Suprapubic skin (tissue), 4 donors: ENCODE results near the gene SCO2. TPM values are rescaled to one million over a fixed set of nuclear protein-coding genes. Genes with fewer than 3 reads are reported as not detected.

Experiments
- DNase-seq, 2 donors: peaks; one replicate each; pipeline ENCODE4 v3.0.0-alpha.2; 2019; ENCODE audit warnings: low spot score in 2 of 2
- H3K27ac ChIP-seq: fragments of 200-600 bp; sonication (generic); one replicate; pipeline ENCODE4 v1.5.1; 2019
- H3K27me3 ChIP-seq: fragments of 200-600 bp; sonication (generic); one replicate; pipeline ENCODE4 v1.5.1; 2019
- H3K36me3 ChIP-seq: fragments of 200-600 bp; sonication (generic); one replicate; pipeline ENCODE4 v1.5.1; 2019
- H3K4me1 ChIP-seq: fragments of 200-600 bp; sonication (generic); one replicate; pipeline ENCODE4 v1.5.1; 2019
- H3K4me3 ChIP-seq: fragments of 200-600 bp; sonication (generic); one replicate; pipeline ENCODE4 v1.5.1; 2019; ENCODE audit warnings: mild to moderate bottlenecking
- H3K9me3 ChIP-seq: fragments of 200-600 bp; sonication (generic); one replicate; pipeline ENCODE4 v1.5.1; 2019
- CTCF ChIP-seq, 2 donors: fragments of 200-600 bp in 1 of 2; fragments of 450-650 bp in 1 of 2; sonication (generic) in 1 of 2; IDR thresholded peaks; one replicate each; pipeline ENCODE4 v1.5.1; 2016 to 2019; ENCODE audit warnings: antibody characterized with exemption in 2 of 2, mild to moderate bottlenecking in 1 of 2, moderate library complexity in 1 of 2
- EP300 ChIP-seq: sonication (generic); formaldehyde crosslinking; IDR thresholded peaks from one replicate; pipeline ENCODE4 v1.6.1; 2017; ENCODE audit warnings: antibody characterized with exemption
- POLR2A ChIP-seq, 2 donors: fragments of 450-650 bp; IDR thresholded peaks; one replicate each; pipeline ENCODE4 v1.6.1; 2017; ENCODE audit warnings: antibody characterized with exemption in 2 of 2, mild to moderate bottlenecking in 2 of 2, moderate library complexity in 2 of 2
- POLR2AphosphoS5 ChIP-seq, 3 donors: sonication (generic); formaldehyde crosslinking; IDR thresholded peaks; one replicate each; pipeline ENCODE4 v1.6.1; 2017; ENCODE audit warnings: antibody characterized with exemption in 3 of 3
- WGBS: methylation state at CpG from one replicate; pipeline ENCODE4 v1.1.5; 2018; 5-methylcytosine and 5-hydroxymethylcytosine counted together
- total RNA-seq, 4 donors: library from RNA; depleted of rRNA; stranded (reverse); fragments of >200 nt; gene quantifications; one replicate each; pipeline ENCODE4 v1.1.0, GENCODE V29; 2016

Gene SCO2
- total RNA-seq, 4 donors from 2014 or later = 1.7 to 7.9 (median 4.7) TPM; not detected in 1

GRCh38 chr22:50485221-50486131 lies 39.9 kb downstream of the SCO2 start:
- TF ChIP-seq POLR2A (IDR thresholded peaks at IDR 0.05) (no peak), CTCF (IDR thresholded peaks at IDR 0.05) (no peak), POLR2AphosphoS5 (IDR thresholded peaks at IDR 0.05) (no peak), EP300 (no peak)
- Histone ChIP-seq H3K4me3 (no peak overlapping the region), H3K27ac (no peak overlapping the region), H3K27me3 (peaks cover 65% of the 10 kb centered on the region), H3K36me3 (no peaks in the 10 kb centered on the region), H3K4me1 (peaks cover 15% of the 10 kb centered on the region), H3K9me3 (no peaks in the 10 kb centered on the region)
- WGBS = 60% methylated on average over 29 of the region's 29 CpGs
- DNase-seq = peak in 1 of 2 donors; percentile 67

GRCh38 chr22:50483977-50484853 lies 41.2 kb downstream of the SCO2 start:
- DNase-seq = no peak
- Histone ChIP-seq H3K9me3 (no peaks in the 10 kb centered on the region), H3K4me1 (peaks cover 15% of the 10 kb centered on the region), H3K4me3 (no peak overlapping the region), H3K27me3 (peaks cover 71% of the 10 kb centered on the region), H3K27ac (no peak overlapping the region), H3K36me3 (no peaks in the 10 kb centered on the region)
- 95% methylated on average over 11 of the region's 31 CpGs for WGBS
- TF ChIP-seq POLR2A (IDR thresholded peaks at IDR 0.05) (no peak), EP300 (no peak), CTCF (IDR thresholded peaks at IDR 0.05) (no peak), POLR2AphosphoS5 (IDR thresholded peaks at IDR 0.05) (no peak)

GRCh38 chr22:50483556-50483955 lies 41.8 kb downstream of the SCO2 start:
- H3K9me3 ChIP-seq = no peaks in the 10 kb centered on the region
- no peak overlapping the region for H3K27ac ChIP-seq
- DNase-seq = no peak
- no peak for TF ChIP-seq POLR2A (IDR thresholded peaks at IDR 0.05)
- TF ChIP-seq POLR2AphosphoS5 (IDR thresholded peaks at IDR 0.05) = no peak
- H3K27me3 ChIP-seq = peaks cover 71% of the 10 kb centered on the region
- H3K4me3 ChIP-seq = no peak overlapping the region
- 100% methylated on average over 4 of the region's 8 CpGs for WGBS
- peaks cover 15% of the 10 kb centered on the region for H3K4me1 ChIP-seq
- H3K36me3 ChIP-seq = no peaks in the 10 kb centered on the region

- H3K4me1 ChIP-seq = peaks cover 15% of the 10 kb centered on the region
- H3K27me3 ChIP-seq = peaks cover 66% of the 10 kb centered on the region
- WGBS = 80% methylated on average over 5 of the region's 10 CpGs
- no peak overlapping the region for H3K4me3 ChIP-seq
- H3K36me3 ChIP-seq = no peaks in the 10 kb centered on the region
- DNase-seq = no peak
- H3K27ac ChIP-seq = no peak overlapping the region
- no peak for TF ChIP-seq CTCF (IDR thresholded peaks at IDR 0.05)
- no peak for TF ChIP-seq POLR2A (IDR thresholded peaks at IDR 0.05)
- no peak for TF ChIP-seq EP300
- no peak for TF ChIP-seq POLR2AphosphoS5 (IDR thresholded peaks at IDR 0.05)
- no peaks in the 10 kb centered on the region for H3K9me3 ChIP-seq
Measured at GRCh38 chr22:50483106-50483505, 42.3 kb downstream of the SCO2 start.

- Histone ChIP-seq H3K4me1 (peaks cover 15% of the 10 kb centered on the region), H3K27ac (no peak overlapping the region), H3K27me3 (peaks cover 61% of the 10 kb centered on the region), H3K36me3 (no peaks in the 10 kb centered on the region), H3K4me3 (peak overlapping the region; percentile 54), H3K9me3 (no peaks in the 10 kb centered on the region)
- no CpG with 5 or more reads among the region's 35 CpGs for WGBS
- DNase-seq = no peak
- TF ChIP-seq POLR2A (IDR thresholded peaks at IDR 0.05) = no peak
- TF ChIP-seq CTCF (IDR thresholded peaks at IDR 0.05) = no peak
- TF ChIP-seq EP300 = no peak
- TF ChIP-seq POLR2AphosphoS5 (IDR thresholded peaks at IDR 0.05) = no peak
Measured at GRCh38 chr22:50482107-50483074, 43.0 kb downstream of the SCO2 start.
